SH-SY5Y (cell line): ENCODE measurements around the gene WDR46.

ENCODE experiments used
- GATA2 ChIP-seq: IDR thresholded peaks from 2 replicates; pipeline ENCODE4 v1.6.1; 2011; ENCODE audit warnings: mild to moderate bottlenecking, low read depth, low read length
- GATA3 ChIP-seq: IDR thresholded peaks from 2 replicates; pipeline ENCODE4 v1.6.1; 2011; ENCODE audit warnings: low read depth, mild to moderate bottlenecking, low read length, moderate library complexity

The WDR46 gene

DNA sequence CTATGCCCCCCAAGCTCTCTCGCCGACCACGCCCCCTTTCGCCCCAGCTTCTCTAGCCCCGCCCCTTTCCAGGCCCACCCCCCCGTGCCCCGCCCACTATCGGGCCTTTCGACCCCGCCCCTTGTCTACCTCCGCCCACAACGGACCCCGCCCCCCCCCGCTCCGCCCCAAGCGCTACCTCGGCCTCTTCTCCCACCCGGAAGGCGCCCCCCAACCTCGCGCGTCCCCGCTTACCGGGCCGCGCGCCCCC is 28.3 kb upstream of the WDR46 start:
- TF ChIP-seq GATA2 = no peak
- TF ChIP-seq GATA3 = no peak

DNA sequence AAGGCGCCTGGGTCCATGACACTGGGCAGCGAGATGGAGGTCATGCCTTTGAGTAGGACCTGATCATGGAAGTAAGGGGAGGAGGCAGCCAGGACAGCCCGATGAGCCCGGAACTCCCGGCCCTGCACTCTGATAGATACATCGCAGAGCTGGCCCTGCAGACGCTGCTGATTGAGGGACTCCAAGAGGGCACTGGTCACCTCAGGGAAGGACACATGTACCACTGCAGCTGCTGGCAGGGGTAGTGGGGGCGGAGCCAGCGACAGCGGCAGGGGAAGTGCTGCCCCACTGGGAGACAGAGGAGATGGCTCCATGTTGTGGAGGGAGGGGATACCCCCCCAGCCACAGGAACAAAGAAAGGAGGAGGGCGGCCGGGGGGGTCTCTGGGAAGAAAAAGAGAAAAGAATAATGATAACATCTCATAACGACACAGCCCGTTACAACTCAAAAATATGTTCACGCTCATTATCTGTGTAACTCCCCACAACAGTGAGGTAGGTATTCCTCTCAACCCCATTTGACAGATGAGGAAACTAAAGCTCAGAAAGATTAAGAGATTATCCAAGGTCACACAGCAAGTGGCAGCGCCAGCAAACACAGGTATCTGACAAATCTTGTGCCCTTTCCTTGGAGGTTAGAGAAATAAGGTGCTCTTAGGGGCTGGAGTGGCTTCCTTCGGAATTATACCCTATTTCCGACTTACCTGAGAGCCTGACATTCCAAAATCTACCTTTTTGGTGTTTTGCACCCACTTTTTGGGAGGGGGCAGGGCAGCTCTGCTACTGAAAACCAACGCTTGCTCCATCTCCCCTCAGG is 27.8 kb upstream of the WDR46 start:
- TF ChIP-seq GATA2 = no peak
- no peak for TF ChIP-seq GATA3

DNA sequence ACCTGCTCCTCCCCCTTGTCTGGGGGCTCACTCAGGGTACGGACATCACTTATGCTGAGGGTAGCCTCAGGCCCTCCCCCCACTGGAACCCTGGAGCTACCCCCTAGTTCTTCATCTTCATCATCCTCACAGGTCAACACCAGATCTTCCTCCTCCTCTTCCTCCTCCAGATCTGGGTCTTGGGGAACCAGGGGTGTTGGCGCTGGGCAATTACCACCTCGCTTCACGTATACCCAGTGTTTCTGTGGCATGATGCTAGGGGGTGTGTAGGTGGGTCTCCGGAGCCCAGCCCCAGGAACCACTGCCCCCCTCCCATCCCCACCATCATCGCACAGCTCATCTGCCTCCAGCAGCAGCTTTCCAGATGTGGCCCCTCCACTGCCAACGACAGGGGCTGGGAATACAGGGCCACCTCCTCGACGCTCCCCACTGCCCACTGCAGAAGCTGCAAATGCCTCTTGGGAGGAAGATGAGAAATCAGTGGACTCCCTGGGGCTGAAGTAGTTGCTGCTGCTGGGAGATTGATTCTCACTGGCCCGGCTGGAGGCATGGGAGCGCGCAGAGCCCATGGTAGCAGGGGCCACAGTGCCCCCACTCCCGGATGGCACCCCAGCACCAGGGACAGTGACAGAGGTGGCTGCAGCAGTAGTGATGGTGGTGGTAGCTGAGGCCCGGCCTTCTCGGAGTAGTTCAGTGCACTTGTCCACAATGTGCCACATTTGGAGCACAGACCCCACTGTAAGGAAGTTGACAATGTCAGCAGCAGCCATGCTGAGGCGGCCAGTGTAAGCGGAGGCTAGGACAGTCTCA is 27.0 kb upstream of the WDR46 start:
- no peak for TF ChIP-seq GATA2
- no peak for TF ChIP-seq GATA3

DNA sequence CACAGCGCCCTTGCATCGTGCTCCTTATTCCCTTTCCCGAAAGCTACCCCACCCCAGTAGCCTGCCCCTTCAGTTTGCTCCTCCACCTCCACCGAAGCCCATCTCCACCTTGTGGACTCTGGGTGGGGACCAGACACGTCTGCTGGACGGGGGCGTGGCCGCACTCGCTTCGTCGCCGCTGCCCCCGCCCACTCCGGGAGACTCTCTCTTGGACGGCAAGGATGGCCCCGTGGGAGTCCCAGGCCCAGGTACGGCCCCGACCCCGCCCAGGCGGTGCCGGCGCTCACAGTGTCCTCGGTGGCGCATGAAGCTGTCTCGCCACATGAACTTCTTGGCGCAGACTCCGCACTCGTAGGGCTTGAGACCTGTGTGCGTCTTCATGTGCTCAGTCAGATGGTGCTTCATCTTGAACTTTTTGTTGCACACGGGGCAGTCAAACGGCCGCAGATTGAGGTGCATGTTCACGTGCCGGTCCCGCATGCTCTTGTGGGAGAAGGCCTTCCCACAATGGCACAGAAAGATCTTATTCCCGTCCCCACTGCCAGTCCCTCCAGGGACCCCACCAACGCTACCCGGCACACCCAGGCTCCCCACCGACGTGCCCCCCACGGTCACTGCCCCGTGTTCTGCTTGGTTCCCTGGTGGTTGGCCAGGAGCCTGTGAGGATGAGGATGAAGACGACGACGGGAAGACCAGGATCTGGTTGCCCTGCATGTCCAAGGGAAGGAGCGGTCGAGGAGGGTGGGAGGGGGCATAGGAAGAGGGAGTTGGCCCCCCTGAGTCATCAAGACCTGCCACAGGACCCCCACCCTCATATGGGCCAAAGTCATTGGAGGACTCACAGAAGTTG is 26.1 kb upstream of the WDR46 start:
- TF ChIP-seq GATA2 = no peak
- TF ChIP-seq GATA3 = no peak

DNA sequence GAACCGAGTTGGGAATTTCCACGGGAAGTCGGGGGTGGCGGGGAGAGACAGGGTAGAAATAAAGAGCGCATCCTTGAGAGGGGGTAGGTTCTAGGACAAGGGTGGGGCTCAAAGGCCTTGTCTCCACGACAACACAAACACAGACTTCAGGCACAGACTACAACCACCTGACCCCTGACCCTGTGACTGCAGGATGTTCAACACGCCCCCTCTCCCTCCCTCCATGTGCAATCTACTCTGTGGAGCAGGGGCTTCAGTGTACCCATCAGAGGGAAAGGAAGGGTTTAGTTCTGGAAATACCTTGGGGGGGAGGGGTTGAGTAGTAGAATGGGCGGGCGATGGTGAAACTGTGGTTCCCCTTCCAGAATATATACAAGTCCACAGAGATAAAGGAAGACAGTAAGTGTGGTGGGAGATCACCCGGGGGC is 25.5 kb upstream of the WDR46 start:
- TF ChIP-seq GATA3 = no peak
- no peak for TF ChIP-seq GATA2

DNA sequence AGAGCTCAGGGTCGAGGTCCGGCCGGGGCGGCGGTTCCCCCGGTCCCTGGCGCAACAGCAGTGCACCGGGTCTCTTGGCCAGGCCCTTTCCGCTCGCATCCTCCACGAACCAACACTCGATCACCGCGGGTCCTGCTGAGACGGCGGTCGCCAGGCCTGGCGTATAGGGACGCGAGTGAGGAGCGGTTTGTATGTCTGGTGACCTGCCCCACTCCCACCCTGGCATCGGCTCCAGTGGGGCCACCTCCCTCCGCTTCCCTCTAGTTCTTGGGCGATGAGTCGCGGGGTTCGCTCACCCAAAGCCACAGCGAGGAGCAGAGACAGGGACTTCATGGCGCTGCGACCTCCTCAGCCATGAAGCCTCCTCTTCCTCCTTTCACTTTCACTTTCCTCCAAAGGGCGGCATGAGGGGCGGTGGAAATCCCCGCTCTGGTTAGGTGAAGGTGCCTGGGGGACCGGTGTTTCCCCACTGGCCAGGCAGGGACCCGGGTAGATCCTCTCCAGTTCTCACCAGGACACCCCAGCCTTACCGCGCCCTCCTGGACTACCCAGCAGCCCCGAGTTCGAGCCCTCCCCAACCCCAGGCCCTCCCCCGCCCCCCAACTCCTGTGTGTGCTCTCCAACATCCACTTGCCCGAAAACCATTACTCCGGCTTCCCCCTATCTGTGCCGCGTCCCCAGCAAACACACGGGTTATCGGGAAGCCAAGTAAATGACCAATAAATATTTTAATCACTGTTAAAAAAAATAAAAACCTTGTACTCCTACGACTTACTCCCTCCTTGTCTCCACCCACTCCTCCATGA is 24.9 kb upstream of the WDR46 start, which contains the start of gene TAPBP:
TSS of gene TAPBP (minus strand) at position 370 of the 806 bp plus-strand sequence. CDS start at position 333, 37 bp downstream.
- TF ChIP-seq GATA2 (no peak), GATA3 (no peak)

DNA sequence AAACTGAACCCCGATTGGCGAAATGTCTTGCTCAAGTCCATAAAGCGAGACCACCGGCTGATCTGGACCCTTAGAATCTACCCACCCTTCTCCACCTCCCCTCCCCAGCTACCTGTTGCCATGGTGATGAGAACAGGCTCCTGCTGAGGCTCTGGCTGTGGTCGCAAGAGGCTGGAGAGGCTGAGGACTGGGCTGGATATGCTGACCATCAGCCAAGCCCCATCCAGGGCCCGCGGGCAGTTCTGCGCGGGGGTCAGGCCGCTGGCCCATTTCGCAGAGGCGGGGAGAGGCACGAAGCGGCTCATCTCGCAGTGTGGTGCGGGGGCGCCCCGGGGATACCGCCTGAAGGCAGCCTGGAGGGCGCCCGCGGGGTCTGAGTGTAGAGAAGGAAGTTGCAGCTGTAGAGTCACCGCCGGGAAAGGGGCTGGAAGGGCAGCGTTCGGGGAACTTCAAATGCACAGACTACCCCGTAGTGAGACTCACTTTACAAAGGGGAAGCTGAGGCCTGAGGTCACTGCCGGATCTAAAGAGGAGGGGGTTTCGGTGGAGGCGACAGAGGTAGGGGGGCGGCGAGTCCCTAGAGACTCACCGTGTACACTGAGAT is 24.2 kb upstream of the WDR46 start:
- TF ChIP-seq GATA2 (no peak), GATA3 (no peak)

DNA sequence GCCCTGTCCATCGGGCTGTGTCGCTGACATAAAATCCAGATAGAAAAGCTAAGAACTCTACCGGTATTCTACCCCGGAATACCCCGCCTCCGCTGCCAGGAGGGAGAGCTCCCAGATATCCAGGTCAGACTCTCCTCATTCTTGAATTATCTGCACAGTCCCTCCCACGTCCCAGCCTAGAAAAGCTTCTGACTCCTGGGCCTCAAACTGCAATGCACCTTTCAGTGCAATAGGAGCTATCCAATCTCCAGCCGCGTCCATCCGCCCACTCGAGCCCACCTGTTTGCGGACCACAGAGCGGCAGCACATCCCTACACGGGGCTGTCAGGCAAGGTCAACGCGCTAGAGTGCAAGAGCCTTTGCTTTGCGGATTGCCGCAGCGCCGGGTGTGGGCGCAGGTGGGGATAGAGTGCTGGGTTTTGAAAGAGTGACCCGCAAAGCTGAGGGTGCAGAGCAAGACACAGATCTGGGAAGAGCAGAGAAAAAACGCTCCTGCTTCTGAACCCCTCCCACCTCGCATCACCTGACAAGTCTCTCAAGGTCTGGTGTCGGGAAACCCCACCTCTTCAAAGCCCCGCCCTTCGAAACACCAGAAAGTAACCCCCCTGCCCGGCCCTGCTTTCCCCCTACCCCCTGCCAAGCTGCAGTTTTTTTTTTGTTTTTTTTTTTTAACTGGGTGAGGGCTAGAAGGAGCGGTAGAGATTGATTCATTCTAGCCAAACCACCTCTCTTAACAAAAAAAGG is 23.5 kb upstream of the WDR46 start:
- no peak for TF ChIP-seq GATA2
- TF ChIP-seq GATA3 = no peak

DNA sequence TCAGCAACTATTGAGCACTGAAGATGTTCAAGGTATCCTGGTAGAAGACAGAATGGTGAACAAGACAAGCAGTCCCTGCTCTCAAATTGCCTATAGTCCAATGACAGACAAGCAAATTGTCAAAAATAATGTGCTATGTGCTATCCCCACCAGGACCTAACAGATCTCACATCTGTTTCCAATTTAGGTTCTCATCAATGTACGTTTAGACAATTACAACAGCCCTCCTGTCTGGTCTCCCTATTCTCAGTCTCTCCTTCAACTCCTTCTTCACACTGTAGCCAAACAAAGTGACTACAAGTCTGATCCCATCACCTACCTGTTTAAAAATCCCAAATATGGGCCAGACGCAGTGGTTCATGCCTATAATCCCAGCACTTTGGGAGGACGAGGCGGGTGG is 17.3 kb upstream of the WDR46 start:
- TF ChIP-seq GATA2 = no peak
- no peak for TF ChIP-seq GATA3

DNA sequence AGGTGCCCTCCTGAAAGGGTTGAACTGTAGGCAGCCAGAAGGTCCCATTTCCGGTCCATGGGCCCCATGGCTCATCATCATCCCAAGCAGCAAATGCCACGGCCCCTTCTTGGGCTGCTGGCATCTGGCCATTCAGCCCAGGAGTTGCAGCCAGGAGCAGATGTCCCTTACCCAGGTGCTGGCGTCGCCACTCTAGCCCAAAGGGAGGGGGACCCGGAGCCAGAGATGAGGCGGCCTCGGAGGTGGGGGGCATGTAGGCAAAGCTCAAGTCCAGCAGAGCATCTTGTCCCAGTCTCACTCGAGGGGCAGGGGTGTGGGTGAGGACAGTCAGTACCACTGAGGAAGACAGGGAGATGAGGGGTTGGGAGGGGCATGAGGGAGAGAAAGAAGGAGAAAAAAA is 16.0 kb upstream of the WDR46 start:
- no peak for TF ChIP-seq GATA3
- TF ChIP-seq GATA2 = no peak

DNA sequence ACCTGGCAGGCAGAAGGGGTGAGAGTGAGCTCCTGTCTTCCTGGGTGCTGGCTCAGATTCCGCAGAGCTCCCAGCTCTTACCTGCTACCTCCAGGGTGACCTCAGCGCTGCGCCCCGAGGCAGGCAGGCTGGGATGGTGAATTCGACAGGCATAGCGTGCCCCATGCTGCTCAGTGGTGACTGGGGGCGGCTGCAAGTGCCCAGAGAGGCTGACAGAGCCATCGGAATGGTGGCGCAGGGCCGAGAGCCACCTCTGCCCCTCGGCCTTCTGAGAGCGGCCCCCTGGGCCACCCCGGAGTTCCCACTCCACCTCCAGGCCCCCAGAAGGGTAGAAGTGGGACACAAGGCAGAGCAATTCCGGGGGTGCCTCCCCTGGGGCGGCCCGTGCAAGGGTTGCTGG is 15.2 kb upstream of the WDR46 start:
- TF ChIP-seq GATA3 = no peak
- TF ChIP-seq GATA2 = no peak

DNA sequence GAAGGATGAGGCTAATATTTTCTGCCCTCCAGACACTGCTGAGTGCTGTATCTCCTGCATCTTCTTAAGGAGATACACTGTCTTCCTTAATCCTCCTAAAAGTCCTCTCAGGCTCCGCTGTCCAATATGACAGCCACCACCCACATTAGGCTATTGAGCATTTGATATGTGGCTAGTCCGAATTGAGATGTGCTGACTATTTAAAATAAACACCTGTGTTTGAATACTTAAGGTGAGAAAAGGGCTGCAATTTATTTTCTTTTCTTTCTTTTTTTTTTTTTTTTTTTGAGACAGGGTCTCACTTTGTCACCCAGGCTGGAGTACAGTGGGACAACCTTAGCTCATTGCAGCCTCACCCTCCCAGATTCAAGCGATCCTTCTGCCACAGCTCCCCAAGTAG is 12.8 kb upstream of the WDR46 start:
- TF ChIP-seq GATA3 (no peak), GATA2 (no peak)

DNA sequence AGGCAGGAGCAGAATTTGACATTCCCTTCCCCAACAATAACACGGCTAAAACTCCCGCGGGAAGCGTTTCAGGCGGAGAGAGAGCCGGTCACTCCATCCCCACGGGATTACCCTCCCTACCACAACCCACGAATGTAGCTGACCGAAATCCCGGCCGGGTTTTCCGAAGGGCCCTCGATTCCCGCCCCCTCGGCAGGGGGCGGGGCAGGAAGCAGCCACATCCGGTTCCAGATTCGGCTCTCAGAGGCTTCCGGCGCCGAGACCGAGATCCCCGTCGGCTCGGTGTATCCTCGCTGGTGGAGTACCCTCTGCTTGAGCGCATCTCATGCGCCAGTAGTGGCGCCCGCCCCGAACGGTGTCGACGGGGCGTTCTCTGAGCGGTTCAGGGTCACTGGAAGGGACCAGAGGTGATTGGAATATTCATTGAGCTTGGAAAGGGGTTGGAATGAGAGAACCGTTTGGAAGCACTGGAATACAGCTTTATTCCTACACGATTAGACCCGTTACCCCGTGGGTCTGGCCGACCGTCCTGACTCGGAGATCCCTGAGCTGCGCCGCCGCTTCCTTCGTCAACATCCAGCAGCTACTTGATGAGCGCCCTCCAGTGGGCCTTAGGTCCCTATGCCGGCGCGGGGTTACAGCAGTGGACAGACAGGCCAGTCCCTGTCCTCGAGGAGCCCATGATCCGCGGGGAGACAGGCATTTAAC is 10.4 kb upstream of the WDR46 start:
- TF ChIP-seq GATA3 (no peak), GATA2 (no peak)

DNA sequence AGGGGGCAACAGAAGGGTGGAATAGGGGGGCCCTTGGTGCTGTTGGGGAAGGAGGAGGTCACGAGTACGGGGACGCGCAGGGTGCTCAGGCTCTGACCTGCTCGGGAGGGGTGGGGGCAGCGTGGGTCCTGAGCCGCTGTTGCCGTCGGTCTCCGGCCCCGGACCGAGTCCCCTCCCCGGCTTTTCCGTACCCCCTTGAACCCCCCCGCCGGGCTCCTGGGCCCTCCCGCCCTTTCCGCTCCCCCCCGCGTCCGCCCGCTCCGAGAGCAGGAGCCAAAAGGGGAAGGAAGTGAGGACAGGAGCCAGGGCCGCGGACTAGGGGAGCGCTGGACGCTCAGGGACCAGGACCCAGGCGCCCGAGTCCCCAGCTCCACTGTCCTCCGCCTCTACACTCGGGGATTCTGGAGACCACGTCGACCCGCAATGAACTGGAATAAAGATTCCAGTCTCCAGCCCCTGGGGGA is 9.8 kb upstream of the WDR46 start, which contains the start of gene RGL2:
TSS of gene RGL2 (minus strand) at position 170 of the 464 bp plus-strand sequence. CDS start 332 bp downstream, outside the sequence.
- no peak for TF ChIP-seq GATA3
- no peak for TF ChIP-seq GATA2
